GM23248 (cell line): ENCODE measurements around the gene ST3GAL6. TPM values are rescaled to one million over a fixed set of nuclear protein-coding genes. Genes with fewer than 3 reads are reported as not detected.

ENCODE experiments used
- DNase-seq: peaks from one replicate; pipeline ENCODE4 v3.0.0-alpha.2; 2015
- H2AFZ ChIP-seq: fragments of 200-600 bp; sonication (generic); 2 replicates; pipeline ENCODE4 v1.6.1; 2016; ENCODE audit warnings: antibody characterized with exemption
- H3F3A ChIP-seq: fragments of 200-600 bp; sonication (generic); 2 replicates; pipeline ENCODE4 v1.6.1; 2016; ENCODE audit warnings: mild to moderate bottlenecking, antibody characterized with exemption, mixed run types; ENCODE audit not compliant: insufficient read depth
- H3K27ac ChIP-seq: fragments of 200-600 bp; sonication (generic); 2 replicates; pipeline ENCODE4 v1.5.1; 2016; ENCODE audit warnings: mild to moderate bottlenecking
- H3K27me3 ChIP-seq: fragments of 200-600 bp; sonication (generic); replicated peaks from 2 replicates; pipeline ENCODE4 v1.6.1; 2016; ENCODE audit warnings: mild to moderate bottlenecking; ENCODE audit not compliant: insufficient read depth
- H3K36me3 ChIP-seq: fragments of 200-600 bp; sonication (generic); 2 replicates; pipeline ENCODE4 v1.6.1; 2016; ENCODE audit warnings: low read depth, mild to moderate bottlenecking
- H3K4me1 ChIP-seq: fragments of 200-600 bp; sonication (generic); 2 replicates; pipeline ENCODE4 v1.6.1; 2016; ENCODE audit warnings: mild to moderate bottlenecking; ENCODE audit not compliant: insufficient read depth
- H3K4me2 ChIP-seq: fragments of 200-600 bp; sonication (generic); one replicate; pipeline ENCODE4 v1.6.1; 2016; ENCODE audit warnings: mild to moderate bottlenecking; ENCODE audit not compliant: unreplicated experiment
- H3K4me3 ChIP-seq: fragments of 200-600 bp; sonication (generic); 2 replicates; pipeline ENCODE4 v1.5.1; 2016; ENCODE audit warnings: mild to moderate bottlenecking
- H3K79me2 ChIP-seq: fragments of 200-600 bp; sonication (generic); 2 replicates; pipeline ENCODE4 v1.6.1; 2016; ENCODE audit warnings: mild to moderate bottlenecking; ENCODE audit not compliant: insufficient read depth
- H3K9ac ChIP-seq: fragments of 200-600 bp; sonication (generic); 2 replicates; pipeline ENCODE4 v1.6.1; 2016; ENCODE audit warnings: mild to moderate bottlenecking
- H3K9me2 ChIP-seq: fragments of 200-600 bp; sonication (generic); 2 replicates; pipeline ENCODE4 v1.6.1; 2016; ENCODE audit warnings: mixed run types, mild to moderate bottlenecking, moderate library complexity; ENCODE audit not compliant: insufficient read depth
- H3K9me3 ChIP-seq: fragments of 200-600 bp; sonication (generic); one replicate; pipeline ENCODE4 v1.6.1; 2017; ENCODE audit warnings: low read depth
- H4K20me1 ChIP-seq: fragments of 200-600 bp; sonication (generic); 2 replicates; pipeline ENCODE4 v1.6.0; 2016; ENCODE audit not compliant: insufficient read depth
- EZH2 ChIP-seq: fragments of 200-600 bp; sonication (generic); IDR thresholded peaks from 2 replicates; pipeline ENCODE4 v1.6.1; 2018; ENCODE audit warnings: antibody characterized with exemption, mild to moderate bottlenecking; ENCODE audit not compliant: insufficient read depth, poor library complexity, severe bottlenecking
- EZH2phosphoT487 ChIP-seq: fragments of 200-600 bp; sonication (generic); IDR thresholded peaks from 2 replicates; pipeline ENCODE4 v1.6.1; 2018; ENCODE audit warnings: antibody characterized with exemption, moderate library complexity, mild to moderate bottlenecking, low read depth; ENCODE audit not compliant: insufficient read depth
- WGBS, 2 experiments: methylation state at CpG; one replicate each; pipeline ENCODE4 v1.1.6; 2015 to 2017; ENCODE audit warnings: low lambda C conversion rate in 2 of 2, low coverage in 1 of 2; ENCODE audit errors: missing lambda C conversion rate in 2 of 2; 5-methylcytosine and 5-hydroxymethylcytosine counted together
- in situ Hi-C: fragments of 300-500 bp; cut with MboI; formaldehyde crosslinking; loops from 2 replicates; pipeline ENCODE4 v1.15.0; 2020
- polyA plus RNA-seq: library from polyadenylated mRNA; unstranded; fragments of >200 nt; fragmentation: Nextera tagmentation; extraction: Ambion mirVana; gene quantifications from 2 replicates; pipeline ENCODE4 v1.2.1, GENCODE V29; 2016
- total RNA-seq: library from RNA; depleted of rRNA; stranded (reverse); fragments of >200 nt; shearing (Covaris generic); gene quantifications from 2 replicates; pipeline ENCODE4 v1.2.3, GENCODE V29; 2014

ST3GAL6 gene
- total and polyA plus RNA-seq, 2 experiments from 2014 or later: 1.9 TPM; not detected in 1

DNA sequence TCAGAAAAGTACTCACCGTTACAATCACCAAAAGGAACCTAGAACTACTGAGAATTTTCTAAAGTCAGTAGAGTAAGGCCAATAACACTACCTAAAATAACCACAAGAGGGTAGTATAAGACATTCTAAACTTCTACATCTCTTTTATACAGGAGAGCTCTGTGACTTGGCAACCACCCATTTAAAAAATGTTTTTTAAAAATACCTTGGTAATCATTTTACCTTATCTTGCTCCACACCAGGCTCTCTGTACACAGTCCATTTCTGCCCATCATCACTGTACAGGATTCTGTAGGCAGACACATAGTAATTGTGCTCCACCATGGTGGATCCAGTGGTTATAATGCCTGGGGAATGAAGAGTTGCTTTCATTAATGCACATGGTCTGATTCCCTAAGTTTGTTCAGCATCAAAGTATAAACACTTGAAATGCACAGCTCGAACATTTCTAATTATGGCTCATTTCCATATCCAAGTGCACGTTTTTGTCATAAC lies 54.5 kb downstream of the ST3GAL6 start:
- H3K79me2 ChIP-seq: peaks cover 31% of the 10 kb centered on the region
- in situ Hi-C loops: loop anchor here (5.0 kb wide), 1 partner anchor 175 kb away; no protein-coding TSS in a partner anchor
- WGBS, 2 experiments: 7 to 11% methylated on average over 3 of the region's 3 CpGs

GRCh38 chr3:98821063-98821462 lies 57.9 kb downstream of the ST3GAL6 start:
- H3K9me3 ChIP-seq: no peaks in the 10 kb centered on the region
- H3K27ac ChIP-seq: peak overlapping the region; percentile 14; the same call in 1 of the 2 replicates
- H3K27me3 ChIP-seq: no peaks in the 10 kb centered on the region
- H3K4me2 ChIP-seq: no peak overlapping the region
- peaks cover 74% of the 10 kb centered on the region for H3F3A ChIP-seq
- peaks cover 19% of the 10 kb centered on the region for H3K4me1 ChIP-seq
- no peaks in the 10 kb centered on the region for H4K20me1 ChIP-seq
- no peak overlapping the region for H2AFZ ChIP-seq
- no peaks in the 10 kb centered on the region for H3K9me2 ChIP-seq
- peaks cover 51% of the 10 kb centered on the region for H3K79me2 ChIP-seq
- DNase-seq: no peak
- TF ChIP-seq EZH2phosphoT487 (no peak), EZH2 (no peak)
- WGBS, 2 experiments: 47 to 51% methylated on average over 3 of the region's 3 CpGs
- H3K9ac ChIP-seq: no peak overlapping the region
- in situ Hi-C loops: loop anchor here (10.0 kb wide), 1 partner anchor 934 kb away; no protein-coding TSS in a partner anchor
- H3K4me3 ChIP-seq: no peak overlapping the region
- peaks cover 49% of the 10 kb centered on the region for H3K36me3 ChIP-seq

More for the DNA sequence above, 54.5 kb downstream of the ST3GAL6 start:
- Histone ChIP-seq H2AFZ (no peak overlapping the region), H3K4me3 (no peak overlapping the region), H3K27me3 (no peaks in the 10 kb centered on the region), H3K27ac (no peak overlapping the region), H3K4me2 (no peak overlapping the region), H3K4me1 (peaks cover 24% of the 10 kb centered on the region), H3K9me3 (no peaks in the 10 kb centered on the region), H4K20me1 (no peaks in the 10 kb centered on the region), H3K9me2 (no peaks in the 10 kb centered on the region), H3K9ac (no peak overlapping the region), H3K36me3 (peaks cover 72% of the 10 kb centered on the region), H3F3A (peaks cover 71% of the 10 kb centered on the region)
- TF ChIP-seq EZH2phosphoT487: no peak
- TF ChIP-seq EZH2: no peak
- peak; percentile 60 for DNase-seq

DNA sequence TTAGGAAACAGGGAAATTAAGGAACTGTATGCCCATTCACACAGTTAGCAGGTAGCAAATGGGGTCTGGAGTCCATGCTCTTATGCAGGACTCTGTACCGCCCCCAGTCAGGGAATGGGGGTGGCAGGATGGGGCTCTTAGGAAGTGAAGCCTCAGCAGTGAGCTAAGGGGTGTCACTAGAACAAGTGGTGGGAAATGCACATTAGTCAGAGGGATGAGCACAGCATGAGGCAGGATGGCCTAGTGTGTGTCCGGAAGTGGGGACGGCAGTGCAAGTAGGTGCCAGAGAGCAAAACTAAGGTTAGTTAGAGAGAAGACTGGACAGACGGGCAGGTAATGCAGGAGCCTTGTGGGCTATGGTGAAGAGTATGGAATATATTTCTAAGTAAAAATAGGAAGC lies 60.7 kb downstream of the ST3GAL6 start:
- Histone ChIP-seq H3K36me3 (peaks cover 25% of the 10 kb centered on the region), H3K9me3 (no peaks in the 10 kb centered on the region), H3K79me2 (peaks cover 70% of the 10 kb centered on the region), H3K9ac (no peak overlapping the region), H3F3A (peaks cover 75% of the 10 kb centered on the region), H3K4me3 (no peak overlapping the region), H4K20me1 (no peaks in the 10 kb centered on the region), H3K9me2 (no peaks in the 10 kb centered on the region), H3K4me2 (no peak overlapping the region), H3K27ac (peak overlapping the region; percentile 5; the same call in 1 of the 2 replicates), H3K4me1 (peaks cover 13% of the 10 kb centered on the region), H3K27me3 (no peaks in the 10 kb centered on the region), H2AFZ (no peak overlapping the region)
- DNase-seq: peak; percentile 66
- WGBS, 2 experiments: 59 to 60% methylated on average over 4 of the region's 4 CpGs
- no peak for TF ChIP-seq EZH2phosphoT487
- no peak for TF ChIP-seq EZH2
- in situ Hi-C loops: loop anchor here (10.0 kb wide), 1 partner anchor 931 kb away; no protein-coding TSS in a partner anchor

DNA sequence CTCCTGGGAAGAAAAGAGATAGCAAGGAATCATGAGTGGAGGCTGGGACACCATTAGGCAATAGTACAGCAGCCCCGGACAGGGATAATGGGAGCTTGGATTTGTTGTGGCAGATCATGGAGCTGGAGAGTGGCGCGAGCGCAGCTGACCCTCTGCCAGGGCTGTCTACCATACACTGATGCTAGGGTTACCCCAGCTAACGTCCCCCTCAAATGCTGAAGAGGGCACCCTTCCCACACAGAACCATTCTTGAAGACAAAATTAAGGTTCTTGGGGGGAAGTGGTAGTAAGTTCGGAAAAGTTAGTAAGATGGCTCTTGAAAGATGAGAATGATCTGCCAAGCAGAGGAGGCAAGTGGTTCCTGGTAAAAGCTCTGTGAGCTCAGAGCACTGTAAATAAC lies 61.1 kb downstream of the ST3GAL6 start:
- peaks cover 68% of the 10 kb centered on the region for H3K79me2 ChIP-seq
- TF ChIP-seq EZH2 (no peak), EZH2phosphoT487 (no peak)
- H3K36me3 ChIP-seq: peaks cover 20% of the 10 kb centered on the region
- peaks cover 75% of the 10 kb centered on the region for H3F3A ChIP-seq
- H3K27me3 ChIP-seq: no peaks in the 10 kb centered on the region
- in situ Hi-C loops: loop anchor here (10.0 kb wide), 1 partner anchor 931 kb away; no protein-coding TSS in a partner anchor
- no peak overlapping the region for H2AFZ ChIP-seq
- H3K9me2 ChIP-seq: no peaks in the 10 kb centered on the region
- no peak overlapping the region for H3K4me2 ChIP-seq
- no peak overlapping the region for H3K4me3 ChIP-seq
- H3K4me1 ChIP-seq: peaks cover 13% of the 10 kb centered on the region
- DNase-seq: no peak
- no peak overlapping the region for H3K9ac ChIP-seq
- no peak overlapping the region for H3K27ac ChIP-seq
- 96% methylated on average over 5 to 6 of the region's 6 CpGs for WGBS, 2 experiments
- H3K9me3 ChIP-seq: no peaks in the 10 kb centered on the region
- H4K20me1 ChIP-seq: no peaks in the 10 kb centered on the region
